Esophagus muscularis mucosa (tissue), 4 donors: Measurements from ENCODE around the gene ZNF341. TPM values are rescaled to one million over a fixed set of nuclear protein-coding genes. Genes with fewer than 3 reads are reported as not detected.
A peak's percentile ranks its signal among the peaks of the same experiment; 100 is the strongest.

Experiments used
- DNase-seq: peaks from one replicate; pipeline ENCODE4 v3.0.0-alpha.2; 2017; ENCODE audit errors: extremely low spot score
- H3K27ac ChIP-seq, 4 donors: fragments of 200-600 bp; sonication (generic); replicated peaks in 1 of 4; 1 replicate in 3 of 4; 2 replicates in 1 of 4; pipeline ENCODE4 v1.5.1; 2016 to 2019; ENCODE audit warnings: mild to moderate bottlenecking in 1 of 4
- H3K27me3 ChIP-seq, 4 donors: fragments of 200-600 bp; sonication (generic); one replicate each; pipeline versions ENCODE4 v1.5.1 to v1.6.0; 2016 to 2019
- H3K36me3 ChIP-seq, 4 donors: fragments of 200-600 bp; sonication (generic); one replicate each; pipeline ENCODE4 v1.5.1; 2016 to 2019
- H3K4me1 ChIP-seq, 4 donors: fragments of 200-600 bp; sonication (generic); one replicate each; pipeline ENCODE4 v1.5.1; 2016 to 2019
- H3K4me3 ChIP-seq, 4 donors: fragments of 200-600 bp; sonication (generic); 1 replicate in 2 of 4; 2 replicates in 2 of 4; pipeline ENCODE4 v1.5.1; 2016 to 2019; ENCODE audit warnings: mild to moderate bottlenecking in 4 of 4, moderate library complexity in 1 of 4
- H3K9me3 ChIP-seq, 4 donors: fragments of 200-600 bp; sonication (generic); 1 replicate in 3 of 4; 2 replicates in 1 of 4; pipeline ENCODE4 v1.5.1; 2016 to 2019
- EP300 ChIP-seq: sonication (generic); formaldehyde crosslinking; IDR thresholded peaks from one replicate; pipeline ENCODE4 v1.6.1; 2017; ENCODE audit warnings: antibody characterized with exemption
- POLR2A ChIP-seq: fragments of 450-650 bp; IDR thresholded peaks from one replicate; pipeline ENCODE4 v1.6.1; 2017; ENCODE audit warnings: antibody characterized with exemption, moderate library complexity, mild to moderate bottlenecking, low read depth
- POLR2AphosphoS5 ChIP-seq, 2 donors: sonication (generic); formaldehyde crosslinking; IDR thresholded peaks; one replicate each; pipeline ENCODE4 v1.6.1; 2017; ENCODE audit warnings: antibody characterized with exemption in 2 of 2
- WGBS: methylation state at CpG from one replicate; pipeline ENCODE4 v1.1.5; 2018; 5-methylcytosine and 5-hydroxymethylcytosine counted together
- intact Hi-C: fragments of 100-400 bp; cut with DNase I; formaldehyde crosslinking; loops from one replicate; pipeline ENCODE4 v1.15.1; 2023
- total RNA-seq, 4 donors: library from RNA; depleted of rRNA; stranded (reverse); fragments of >200 nt; gene quantifications; one replicate each; pipeline versions ENCODE4 v1.1.0 to v1.2.1, GENCODE V29; 2016
- TF ChIP-seq, protein P1 (sequence below), 3 experiments: fragments of 200-600 bp in 2 of 3; fragments of 450-650 bp in 1 of 3; sonication (generic) in 2 of 3; IDR thresholded peaks; one replicate each; pipeline ENCODE4 v1.5.1; 2017 to 2019; ENCODE audit warnings: antibody characterized with exemption in 3 of 3, mild to moderate bottlenecking in 2 of 3, moderate library complexity in 1 of 3

Gene ZNF341
- total RNA-seq, 4 donors from 2014 or later, result 1.7 to 4.2 (median 3.4) TPM

DNA sequence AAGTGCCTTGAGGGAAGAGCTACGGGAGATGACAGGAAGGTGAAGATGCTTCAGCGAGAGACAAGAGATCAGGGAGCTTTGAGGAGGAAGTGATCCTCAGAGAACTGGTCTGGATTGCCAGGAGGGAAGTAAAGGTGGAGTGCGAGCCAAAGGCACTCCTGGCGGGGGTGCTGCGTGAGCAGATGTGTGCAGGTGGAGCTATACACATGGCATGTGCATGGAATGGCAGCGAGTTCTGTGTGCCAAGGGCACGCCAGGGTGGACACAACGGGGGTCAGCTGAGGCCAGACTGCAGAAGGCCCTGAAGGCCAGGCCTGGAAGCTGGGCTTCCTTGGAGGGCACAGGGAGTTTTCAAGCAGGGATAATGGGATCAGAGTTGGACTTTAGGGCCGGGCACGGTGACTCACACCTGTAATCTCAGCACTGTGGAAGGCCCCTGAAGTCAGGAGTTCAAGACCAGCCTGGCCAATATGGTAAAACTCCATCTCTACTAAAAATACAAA, 17.9 kb upstream of the ZNF341 start:
- Histone ChIP-seq H3K27ac (no peak overlapping the region), H3K36me3 (peaks cover 18 to 50% (median 44%) of the 10 kb centered on the region in 4 donors), H3K4me3 (no peak overlapping the region), H3K27me3 (no peaks in the 10 kb centered on the region), H3K9me3 (no peaks in the 10 kb centered on the region), H3K4me1 (peaks cover under 1 to 8% (median 5%) of the 10 kb centered on the region in 4 donors)
- TF ChIP-seq POLR2A (no peak), EP300 (no peak), POLR2AphosphoS5 (IDR thresholded peaks at IDR 0.05) (no peak)
- TF ChIP-seq, protein P1, sequence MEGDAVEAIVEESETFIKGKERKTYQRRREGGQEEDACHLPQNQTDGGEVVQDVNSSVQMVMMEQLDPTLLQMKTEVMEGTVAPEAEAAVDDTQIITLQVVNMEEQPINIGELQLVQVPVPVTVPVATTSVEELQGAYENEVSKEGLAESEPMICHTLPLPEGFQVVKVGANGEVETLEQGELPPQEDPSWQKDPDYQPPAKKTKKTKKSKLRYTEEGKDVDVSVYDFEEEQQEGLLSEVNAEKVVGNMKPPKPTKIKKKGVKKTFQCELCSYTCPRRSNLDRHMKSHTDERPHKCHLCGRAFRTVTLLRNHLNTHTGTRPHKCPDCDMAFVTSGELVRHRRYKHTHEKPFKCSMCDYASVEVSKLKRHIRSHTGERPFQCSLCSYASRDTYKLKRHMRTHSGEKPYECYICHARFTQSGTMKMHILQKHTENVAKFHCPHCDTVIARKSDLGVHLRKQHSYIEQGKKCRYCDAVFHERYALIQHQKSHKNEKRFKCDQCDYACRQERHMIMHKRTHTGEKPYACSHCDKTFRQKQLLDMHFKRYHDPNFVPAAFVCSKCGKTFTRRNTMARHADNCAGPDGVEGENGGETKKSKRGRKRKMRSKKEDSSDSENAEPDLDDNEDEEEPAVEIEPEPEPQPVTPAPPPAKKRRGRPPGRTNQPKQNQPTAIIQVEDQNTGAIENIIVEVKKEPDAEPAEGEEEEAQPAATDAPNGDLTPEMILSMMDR (IDR thresholded peaks at IDR 0.05), result no peak
- 97% methylated on average over 8 of the region's 10 CpGs for WGBS
- intact Hi-C loops, result no loop called here
- DNase-seq, result no peak

DNA sequence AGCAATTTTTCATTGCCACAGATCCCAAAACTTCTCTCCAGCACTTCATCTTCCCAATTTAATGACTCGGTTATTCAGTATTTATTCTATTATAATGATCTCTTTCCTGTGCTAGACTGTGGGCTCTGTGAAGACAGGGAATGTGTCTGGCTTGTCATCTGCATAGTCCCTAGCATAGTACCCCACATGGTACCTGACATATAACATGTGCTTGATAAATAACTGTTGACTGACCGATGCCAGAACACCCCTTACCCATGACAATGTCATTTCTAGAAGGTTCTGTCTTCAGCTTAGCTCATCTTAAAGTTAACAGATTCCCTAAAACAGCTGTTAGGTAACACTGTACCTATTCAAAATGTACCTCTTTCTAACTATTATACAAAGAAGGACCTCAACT, 15.3 kb upstream of the ZNF341 start:
- WGBS, result 81% methylated on average over 2 of the region's 2 CpGs
- Histone ChIP-seq H3K9me3 (no peaks in the 10 kb centered on the region), H3K27me3 (no peaks in the 10 kb centered on the region), H3K4me3 (no peak overlapping the region), H3K4me1 (peaks cover 11 to 24% (median 20%) of the 10 kb centered on the region in 4 donors), H3K27ac (no peak overlapping the region), H3K36me3 (peaks cover 18 to 38% (median 30%) of the 10 kb centered on the region in 4 donors)
- DNase-seq, result no peak
- TF ChIP-seq EP300 (no peak), POLR2A (no peak), POLR2AphosphoS5 (IDR thresholded peaks at IDR 0.05) (no peak)
- TF ChIP-seq, protein P1 (IDR thresholded peaks at IDR 0.05), result no peak
- intact Hi-C loops, result no loop called here

DNA sequence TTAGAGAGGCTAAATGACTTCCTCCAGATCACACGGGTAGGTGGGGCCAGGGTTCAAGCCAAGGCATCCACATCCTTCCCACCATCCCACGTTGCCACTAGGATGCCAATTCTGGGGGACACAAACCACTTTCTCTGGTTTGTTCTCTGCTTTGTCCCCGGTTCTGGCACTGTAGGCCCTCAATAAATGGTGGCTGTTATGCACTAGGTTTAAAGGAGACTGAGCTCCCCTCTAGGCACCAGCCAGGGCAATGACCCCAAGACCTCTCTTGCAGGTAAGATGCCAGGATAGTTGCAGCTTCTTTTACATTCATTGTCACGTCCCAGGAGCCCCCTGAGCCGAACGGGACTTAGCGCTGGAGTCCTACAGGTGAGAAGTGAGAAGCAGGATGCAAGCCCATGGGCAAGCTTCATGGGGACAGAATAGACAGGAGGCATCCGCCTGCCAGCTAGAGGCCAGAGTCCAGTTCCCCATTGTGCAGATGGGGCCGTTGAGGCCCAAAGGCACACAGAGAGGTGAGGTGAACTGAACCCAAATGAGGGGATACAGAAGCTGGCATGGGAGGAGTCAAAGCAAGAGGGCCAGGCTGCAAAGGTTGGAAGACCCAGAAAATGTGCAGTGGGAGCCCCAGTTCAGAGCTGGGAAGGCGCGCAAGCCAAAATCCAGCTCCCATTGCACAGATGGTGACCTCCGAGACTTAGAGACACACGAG, 12.4 kb upstream of the ZNF341 start:
- intact Hi-C loops, result no loop called here
- Histone ChIP-seq H3K36me3 (peaks cover 0 to 11% (median 6%) of the 10 kb centered on the region in 4 donors), H3K4me1 (peaks cover 11 to 24% (median 20%) of the 10 kb centered on the region in 4 donors), H3K27ac (peak overlapping the region; percentile 68 to 84 (median 78)), H3K27me3 (no peaks in the 10 kb centered on the region), H3K9me3 (no peaks in the 10 kb centered on the region), H3K4me3 (peak overlapping the region; percentile 64 to 89 (median 86))
- TF ChIP-seq POLR2AphosphoS5 (IDR thresholded peaks at IDR 0.05) (no peak), EP300 (no peak), POLR2A (no peak)
- TF ChIP-seq, protein P1 (IDR thresholded peaks at IDR 0.05), result no peak
- DNase-seq, result no peak
- 44% methylated on average over 12 of the region's 13 CpGs for WGBS

DNA sequence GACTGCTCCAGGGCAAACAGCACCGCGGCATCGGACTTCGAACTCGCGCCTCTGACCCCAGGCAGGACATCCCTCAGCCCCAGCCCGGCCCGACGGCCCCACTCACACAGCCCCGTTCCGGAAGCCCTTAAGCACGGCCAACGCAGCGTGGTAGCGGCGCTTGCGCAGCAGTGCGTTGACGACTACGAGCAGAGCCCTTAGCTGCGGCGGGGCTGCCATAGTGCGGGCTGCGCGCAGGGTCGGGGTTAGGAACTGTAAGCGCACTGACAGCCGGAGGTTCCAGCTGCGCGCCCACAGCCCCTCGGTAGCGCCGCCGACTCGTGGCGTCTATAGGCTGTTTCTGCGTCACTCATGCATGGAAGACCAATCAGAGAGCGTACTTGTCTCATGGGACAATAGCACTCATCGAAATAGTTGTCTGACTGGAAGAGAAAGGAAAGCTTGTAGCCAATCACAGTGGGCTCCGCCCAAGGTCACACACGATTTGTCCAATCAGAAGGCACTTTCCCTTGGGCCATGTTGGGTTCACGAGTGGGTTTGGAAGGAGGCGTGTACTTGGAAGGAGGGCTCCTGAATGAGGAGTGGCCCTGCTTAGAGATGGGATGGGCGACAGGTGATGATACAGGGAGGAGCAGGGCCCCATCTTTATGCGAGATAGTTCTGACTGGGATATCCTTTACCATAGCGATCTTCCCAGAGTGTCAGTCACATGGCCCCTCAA, 11.6 kb upstream of the ZNF341 start, which contains the start of gene PXMP4:
Gene PXMP4, minus strand, starts transcription at position 322 of the 721 bp plus-strand sequence. Its CDS starts 103 bp downstream, at position 219.
- no peaks in the 10 kb centered on the region for H3K9me3 ChIP-seq
- intact Hi-C loops, result no loop called here
- H3K4me3 ChIP-seq, result peak within 1 kb of the TSS; percentile 64 to 89 (median 86)
- 10% methylated on average over 18 of the region's 46 CpGs for WGBS
- H3K4me1 ChIP-seq, result peaks cover 11 to 24% (median 20%) of the 10 kb centered on the region in 4 donors
- H3K27me3 ChIP-seq, result no peaks in the 10 kb centered on the region
- TF ChIP-seq POLR2AphosphoS5 (IDR thresholded peaks at IDR 0.05), result peak; percentile 78 to 85
- TF ChIP-seq POLR2A, result no peak
- TF ChIP-seq, protein P1 (IDR thresholded peaks at IDR 0.05), result peak in 1 of 3 experiments; percentile 27
- peak within 1 kb of the TSS; percentile 68 to 84 (median 78) for H3K27ac ChIP-seq
- peaks cover 0 to 4% (median 1%) of the 10 kb centered on the region in 4 donors for H3K36me3 ChIP-seq
- peak; percentile 99 for DNase-seq
